AML-193 (cell line): ENCODE measurements around the gene MALL.
"Not testable (repeated sequence)": the region's sequence is repeated elsewhere in the genome, so short reads cannot be mapped to it uniquely, and the experiment has no call there.

ENCODE experiments used
- DNase-seq, 2 experiments: peaks; one replicate each; lab custom pipeline; 2025; lab: John Stamatoyannopoulos, UW

The MALL gene

DNA sequence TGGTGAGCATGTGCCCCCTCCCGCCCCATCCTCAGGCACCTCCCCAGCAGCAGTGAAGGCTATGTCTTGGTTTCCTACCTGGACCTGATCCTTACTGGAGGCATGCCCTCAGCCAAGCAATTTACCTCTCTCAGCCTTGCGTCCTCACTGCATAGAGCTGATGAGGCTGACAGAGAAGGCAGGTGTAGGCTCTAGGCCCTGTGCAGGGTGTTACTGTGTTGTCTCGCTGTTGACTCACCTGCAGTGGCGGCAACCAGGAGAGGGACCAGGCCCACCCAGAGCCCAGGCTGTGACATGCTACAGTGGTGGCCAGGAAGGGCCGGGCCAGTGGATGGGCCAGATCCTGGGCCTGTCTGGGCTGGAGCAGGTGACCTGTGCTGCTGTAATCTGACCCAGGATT lies 65.9 kb downstream of the MALL start:
- DNase-seq, result not testable (repeated sequence)

- not testable (repeated sequence) for DNase-seq
These were observed 67.1 kb downstream of the MALL start for GRCh38 chr2:110048255-110049197.

- DNase-seq, result not testable (repeated sequence)
These were observed 68.4 kb downstream of the MALL start for GRCh38 chr2:110047225-110047624.

DNA sequence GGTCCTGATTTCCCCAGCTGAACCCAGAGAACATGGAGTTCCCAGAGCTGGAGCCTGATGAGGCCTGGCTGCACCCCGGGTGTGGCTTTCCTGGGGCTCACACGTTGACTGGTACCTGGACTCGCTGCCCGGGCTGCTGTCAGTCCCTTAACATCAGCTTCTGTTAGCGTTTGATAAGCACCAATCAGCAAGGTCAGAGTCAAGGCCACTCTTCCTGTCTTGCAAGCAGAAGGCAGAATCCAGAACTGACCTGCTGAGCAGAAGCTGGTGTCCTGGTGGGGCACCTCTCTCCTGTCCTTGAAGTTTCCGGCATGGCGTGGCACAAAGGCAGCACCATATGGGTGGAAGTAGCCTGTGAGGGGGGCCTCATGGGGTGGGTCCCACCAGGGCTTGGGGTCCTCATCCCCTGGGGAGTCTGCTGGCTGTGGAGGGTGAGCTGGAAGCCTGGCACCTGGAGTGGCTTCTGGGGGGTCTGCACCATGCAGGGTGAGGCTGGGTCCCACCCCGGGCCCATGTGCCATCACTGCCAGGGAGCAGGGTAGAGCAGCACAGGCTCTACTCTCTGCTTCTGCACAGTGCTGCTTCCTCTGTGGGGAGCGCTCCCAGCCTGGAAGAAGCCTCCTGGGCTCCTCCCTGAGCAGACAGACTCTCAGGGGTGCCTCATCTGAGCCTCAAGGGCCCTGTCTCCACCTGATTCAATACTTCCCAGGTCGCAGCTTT lies 73.5 kb downstream of the MALL start:
- not testable (repeated sequence) for DNase-seq

- not testable (repeated sequence) for DNase-seq
These were observed 78.3 kb downstream of the MALL start for GRCh38 chr2:110037336-110037735.

DNA sequence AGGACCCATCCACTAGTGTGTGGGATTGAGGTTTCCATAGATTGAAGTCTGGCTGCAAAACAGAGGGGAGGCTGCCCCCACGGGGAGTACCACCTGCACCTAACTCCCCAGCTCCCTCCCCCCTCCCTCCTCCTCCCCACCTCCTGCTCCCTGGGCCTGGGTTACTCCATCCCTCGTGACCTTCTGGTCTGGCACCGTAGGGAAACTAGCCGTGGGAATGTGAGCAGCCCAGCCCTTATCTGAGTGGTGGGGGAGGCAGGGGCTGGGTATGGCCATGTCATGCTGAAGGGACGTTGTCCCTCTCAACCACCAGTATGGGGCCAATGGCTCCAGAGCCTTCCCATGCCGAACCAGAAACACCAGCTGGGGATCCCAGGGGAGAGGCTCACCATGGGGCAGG lies 80.2 kb downstream of the MALL start:
- not testable (repeated sequence) for DNase-seq

- DNase-seq, result not testable (repeated sequence)
These were observed 80.7 kb downstream of the MALL start for GRCh38 chr2:110034935-110035334.
